Esophagus muscularis mucosa (tissue), 3 donors: ENCODE results near the gene ALDH16A1.

ENCODE experiments used
- CTCF ChIP-seq, 3 experiments: fragments of 200-600 bp in 2 of 3; fragments of 450-650 bp in 1 of 3; sonication (generic) in 2 of 3; IDR thresholded peaks; one replicate each; pipeline ENCODE4 v1.5.1; 2017 to 2019; ENCODE audit warnings: antibody characterized with exemption in 3 of 3, mild to moderate bottlenecking in 2 of 3, moderate library complexity in 1 of 3
- POLR2A ChIP-seq: fragments of 450-650 bp; IDR thresholded peaks from one replicate; pipeline ENCODE4 v1.6.1; 2017; ENCODE audit warnings: antibody characterized with exemption, moderate library complexity, mild to moderate bottlenecking, low read depth

GRCh38 chr19:49443366-49444099, 9.5 kb upstream of the ALDH16A1 start:
- peak; percentile 74 to 86 (median 75) for TF ChIP-seq CTCF (IDR thresholded peaks at IDR 0.05)
- no peak for TF ChIP-seq POLR2A
